Measurements from ENCODE around the gene NME3.

DNA sequence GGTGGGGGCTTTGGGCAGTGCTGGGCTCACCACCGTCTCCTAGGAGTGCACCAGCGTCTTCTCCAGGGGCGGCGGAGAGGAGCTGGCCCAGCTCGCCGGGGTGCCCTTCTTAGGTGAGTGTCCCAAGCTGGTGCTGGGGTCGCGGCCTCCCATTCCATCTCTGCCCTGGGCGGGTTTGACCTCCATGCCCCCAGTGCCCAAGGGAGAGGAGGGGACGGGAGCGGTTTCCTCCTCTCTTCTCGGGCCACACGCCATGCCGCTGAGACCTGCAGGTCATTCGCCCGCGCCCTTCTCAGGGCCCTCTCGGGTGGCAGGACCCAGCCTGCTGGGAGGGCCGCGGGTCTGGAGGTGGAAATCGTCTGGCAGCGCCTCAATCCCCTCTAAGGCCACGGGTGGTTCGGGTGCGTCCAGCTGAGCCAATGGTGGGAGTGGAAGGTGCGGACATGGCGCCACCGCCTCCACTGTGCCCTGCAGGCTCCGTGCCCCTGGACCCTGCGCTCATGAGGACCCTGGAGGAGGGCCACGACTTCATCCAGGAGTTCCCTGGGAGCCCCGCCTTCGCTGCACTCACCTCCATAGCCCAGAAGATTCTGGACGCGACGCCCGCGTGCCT, 16.9 kb upstream of the NME3 start:
- TF ChIP-seq, protein P1, sequence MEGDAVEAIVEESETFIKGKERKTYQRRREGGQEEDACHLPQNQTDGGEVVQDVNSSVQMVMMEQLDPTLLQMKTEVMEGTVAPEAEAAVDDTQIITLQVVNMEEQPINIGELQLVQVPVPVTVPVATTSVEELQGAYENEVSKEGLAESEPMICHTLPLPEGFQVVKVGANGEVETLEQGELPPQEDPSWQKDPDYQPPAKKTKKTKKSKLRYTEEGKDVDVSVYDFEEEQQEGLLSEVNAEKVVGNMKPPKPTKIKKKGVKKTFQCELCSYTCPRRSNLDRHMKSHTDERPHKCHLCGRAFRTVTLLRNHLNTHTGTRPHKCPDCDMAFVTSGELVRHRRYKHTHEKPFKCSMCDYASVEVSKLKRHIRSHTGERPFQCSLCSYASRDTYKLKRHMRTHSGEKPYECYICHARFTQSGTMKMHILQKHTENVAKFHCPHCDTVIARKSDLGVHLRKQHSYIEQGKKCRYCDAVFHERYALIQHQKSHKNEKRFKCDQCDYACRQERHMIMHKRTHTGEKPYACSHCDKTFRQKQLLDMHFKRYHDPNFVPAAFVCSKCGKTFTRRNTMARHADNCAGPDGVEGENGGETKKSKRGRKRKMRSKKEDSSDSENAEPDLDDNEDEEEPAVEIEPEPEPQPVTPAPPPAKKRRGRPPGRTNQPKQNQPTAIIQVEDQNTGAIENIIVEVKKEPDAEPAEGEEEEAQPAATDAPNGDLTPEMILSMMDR (IDR thresholded peaks at IDR 0.05 in 2 of 3, conservative IDR thresholded peaks at IDR 0.05 in 1 of 3; ENCODE audit: borderline replicate concordance in 1 of 3, insufficient read depth in 1 of 3, low read depth in 2 of 3, low read length in 2 of 3) = no peak
- TF ChIP-seq CEBPB (IDR thresholded peaks at IDR 0.05; ENCODE audit: low read depth) = no peak
- TF ChIP-seq, protein P2, sequence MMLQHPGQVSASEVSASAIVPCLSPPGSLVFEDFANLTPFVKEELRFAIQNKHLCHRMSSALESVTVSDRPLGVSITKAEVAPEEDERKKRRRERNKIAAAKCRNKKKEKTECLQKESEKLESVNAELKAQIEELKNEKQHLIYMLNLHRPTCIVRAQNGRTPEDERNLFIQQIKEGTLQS (IDR thresholded peaks at IDR 0.05) = no peak
- TF ChIP-seq POLR2A (IDR thresholded peaks at IDR 0.05; ENCODE audit: borderline replicate concordance, extremely low read depth, insufficient read depth, insufficient read length) = no peak
- TF ChIP-seq EGR1 (IDR thresholded peaks at IDR 0.05; ENCODE audit: low read depth) = no peak
- no peak for TF ChIP-seq ELF1 (IDR thresholded peaks at IDR 0.05; ENCODE audit: borderline replicate concordance, low read depth)
- no peak for TF ChIP-seq REST (IDR thresholded peaks at IDR 0.05; ENCODE audit: low read depth)
- no peak for TF ChIP-seq POLR2AphosphoS5 (IDR thresholded peaks at IDR 0.05; ENCODE audit: low read depth, low read length)
